Measurements from ENCODE around the gene LRRK1.

The LRRK1 gene

GRCh38 chr15:101067660-101068522, 148.7 kb downstream of the LRRK1 start:
- no peak overlapping the region for H3K27ac ChIP-seq
- TF ChIP-seq ZFX (IDR thresholded peaks at IDR 0.05) (no peak), CTCF (conservative IDR thresholded peaks at IDR 0.05) (no peak)

- no peak overlapping the region for H3K27ac ChIP-seq
- TF ChIP-seq CTCF (conservative IDR thresholded peaks at IDR 0.05) = no peak
- no peak for TF ChIP-seq ZFX (IDR thresholded peaks at IDR 0.05)
These were observed 149.4 kb downstream of the LRRK1 start for GRCh38 chr15:101068523-101068960.

- H3K27ac ChIP-seq = no peak overlapping the region
- TF ChIP-seq ZFX (IDR thresholded peaks at IDR 0.05) = no peak
- TF ChIP-seq CTCF (conservative IDR thresholded peaks at IDR 0.05) = no peak
These were observed 149.9 kb downstream of the LRRK1 start for GRCh38 chr15:101068961-101069653.

GRCh38 chr15:101069654-101069973, 150.5 kb downstream of the LRRK1 start:
- H3K27ac ChIP-seq = no peak overlapping the region
- TF ChIP-seq CTCF (conservative IDR thresholded peaks at IDR 0.05) (no peak), ZFX (IDR thresholded peaks at IDR 0.05) (no peak)

- H3K27ac ChIP-seq = no peak overlapping the region
- TF ChIP-seq CTCF (conservative IDR thresholded peaks at IDR 0.05) (no peak), ZFX (IDR thresholded peaks at IDR 0.05) (no peak)
These were observed 150.9 kb downstream of the LRRK1 start for GRCh38 chr15:101070024-101070423.

GRCh38 chr15:101070502-101071273, 151.5 kb downstream of the LRRK1 start:
- TF ChIP-seq ZFX (IDR thresholded peaks at IDR 0.05) (no peak), CTCF (conservative IDR thresholded peaks at IDR 0.05) (no peak)
- H3K27ac ChIP-seq = no peak overlapping the region

Measured in C4-2B (cell line).